Astrocyte (in vitro differentiated cells and primary cell): ENCODE data around the gene KNDC1. TPM values are rescaled to one million over a fixed set of nuclear protein-coding genes. Genes with fewer than 3 reads are reported as not detected.
A peak's percentile ranks its signal among the peaks of the same experiment; 100 is the strongest.

Experiments
- DNase-seq: peaks from one replicate; pipeline ENCODE4 v3.0.0-alpha.2; 2010; ENCODE audit warnings: low read depth
- FAIRE-seq: peaks from 2 replicates; lab custom pipeline; 2011; peaks lifted over from hg19 to GRCh38; lab: Jason Lieb, UNC
- H2AFZ ChIP-seq: 2 replicates; pipeline ENCODE4 v1.6.0; 2012; ENCODE audit warnings: low read depth, low read length, inconsistent platforms
- H3K27ac ChIP-seq: 2 replicates; pipeline ENCODE4 v1.5.1; 2011; ENCODE audit warnings: low read depth, low read length, inconsistent platforms
- H3K27me3 ChIP-seq: 2 replicates; pipeline ENCODE4 v1.6.0; 2011; ENCODE audit warnings: low read length, inconsistent platforms; ENCODE audit not compliant: insufficient read depth
- H3K36me3 ChIP-seq: 2 replicates; pipeline ENCODE4 v1.5.1; 2011; ENCODE audit warnings: low read length, inconsistent platforms; ENCODE audit not compliant: insufficient read depth
- H3K4me1 ChIP-seq: 2 replicates; pipeline ENCODE4 v1.5.1; 2011; ENCODE audit warnings: low read length, inconsistent platforms; ENCODE audit not compliant: insufficient read depth
- H3K4me2 ChIP-seq: 2 replicates; pipeline ENCODE4 v1.6.0; 2012; ENCODE audit warnings: low read length, inconsistent platforms
- H3K4me3 ChIP-seq: 2 replicates; pipeline ENCODE4 v1.5.1; 2011; ENCODE audit warnings: low read depth, mild to moderate bottlenecking, low read length, inconsistent platforms; ENCODE audit not compliant: insufficient read depth
- H3K79me2 ChIP-seq: 2 replicates; pipeline ENCODE4 v1.6.0; 2012; ENCODE audit warnings: mild to moderate bottlenecking, low read length, inconsistent platforms; ENCODE audit not compliant: insufficient read depth
- H3K9ac ChIP-seq: 2 replicates; pipeline ENCODE4 v1.6.0; 2012; ENCODE audit warnings: mild to moderate bottlenecking, low read length, inconsistent platforms
- H3K9me3 ChIP-seq: 2 replicates; pipeline ENCODE4 v1.5.1; 2012; ENCODE audit warnings: low read depth, mild to moderate bottlenecking, low read length, inconsistent platforms; ENCODE audit not compliant: insufficient read depth
- H4K20me1 ChIP-seq: 2 replicates; pipeline ENCODE4 v1.6.0; 2012; ENCODE audit warnings: low read length, inconsistent platforms; ENCODE audit not compliant: insufficient read depth
- H3K27ac Mint-ChIP-seq: one replicate; pipeline ENCODE4 v1.8.0; 2021; ENCODE audit warnings: mild to moderate bottlenecking, mixed read lengths; ENCODE audit not compliant: unreplicated experiment
- H3K27me3 Mint-ChIP-seq: one replicate; pipeline ENCODE4 v1.8.0; 2021; ENCODE audit warnings: low read depth, mixed read lengths; ENCODE audit not compliant: unreplicated experiment
- H3K36me3 Mint-ChIP-seq: one replicate; pipeline ENCODE4 v1.8.0; 2021; ENCODE audit warnings: low read depth, mixed read lengths; ENCODE audit not compliant: unreplicated experiment
- H3K4me1 Mint-ChIP-seq: one replicate; pipeline ENCODE4 v1.8.0; 2021; ENCODE audit warnings: low read depth, mixed read lengths; ENCODE audit not compliant: unreplicated experiment
- H3K4me3 Mint-ChIP-seq: one replicate; pipeline ENCODE4 v1.8.0; 2021; ENCODE audit warnings: mild to moderate bottlenecking, moderate library complexity, mixed read lengths; ENCODE audit not compliant: unreplicated experiment
- H3K9me3 Mint-ChIP-seq: one replicate; pipeline ENCODE4 v1.8.0; 2021; ENCODE audit warnings: mild to moderate bottlenecking, mixed read lengths; ENCODE audit not compliant: unreplicated experiment
- EZH2 ChIP-seq: IDR thresholded peaks from 2 replicates; pipeline ENCODE4 v1.6.1; 2012; ENCODE audit warnings: mild to moderate bottlenecking, low read length, inconsistent platforms; ENCODE audit not compliant: insufficient read depth
- total RNA-seq: library from RNA; stranded (reverse); gene quantifications from 2 replicates; pipeline ENCODE4 v1.2.1, GENCODE V29; 2021
- TF ChIP-seq, protein P1 (sequence below): IDR thresholded peaks from 2 replicates; pipeline ENCODE4 v1.5.1; 2011; ENCODE audit warnings: low read depth, mild to moderate bottlenecking, inconsistent platforms, low read length, moderate library complexity; ENCODE audit not compliant: insufficient read depth

KNDC1 gene
- total RNA-seq, 1 donor from 2014 or later = 2.6 TPM

- H3K27ac Mint-ChIP-seq = no peak overlapping the region
- Histone ChIP-seq H3K27ac (no peak overlapping the region), H2AFZ (no peak overlapping the region), H3K4me2 (no peak overlapping the region), H3K4me1 (no peaks in the 10 kb centered on the region), H3K9ac (no peak overlapping the region), H3K27me3 (no peaks in the 10 kb centered on the region), H3K9me3 (no peaks in the 10 kb centered on the region), H4K20me1 (no peaks in the 10 kb centered on the region), H3K4me3 (no peak overlapping the region), H3K79me2 (no peaks in the 10 kb centered on the region), H3K36me3 (no peaks in the 10 kb centered on the region)
- H3K36me3 Mint-ChIP-seq = no peaks in the 10 kb centered on the region
- peaks cover 3% of the 10 kb centered on the region for H3K27me3 Mint-ChIP-seq
- H3K4me1 Mint-ChIP-seq = peaks cover 11% of the 10 kb centered on the region
- FAIRE-seq (no peak), DNase-seq (no peak)
- H3K9me3 Mint-ChIP-seq = no peaks in the 10 kb centered on the region
- TF ChIP-seq, protein P1, sequence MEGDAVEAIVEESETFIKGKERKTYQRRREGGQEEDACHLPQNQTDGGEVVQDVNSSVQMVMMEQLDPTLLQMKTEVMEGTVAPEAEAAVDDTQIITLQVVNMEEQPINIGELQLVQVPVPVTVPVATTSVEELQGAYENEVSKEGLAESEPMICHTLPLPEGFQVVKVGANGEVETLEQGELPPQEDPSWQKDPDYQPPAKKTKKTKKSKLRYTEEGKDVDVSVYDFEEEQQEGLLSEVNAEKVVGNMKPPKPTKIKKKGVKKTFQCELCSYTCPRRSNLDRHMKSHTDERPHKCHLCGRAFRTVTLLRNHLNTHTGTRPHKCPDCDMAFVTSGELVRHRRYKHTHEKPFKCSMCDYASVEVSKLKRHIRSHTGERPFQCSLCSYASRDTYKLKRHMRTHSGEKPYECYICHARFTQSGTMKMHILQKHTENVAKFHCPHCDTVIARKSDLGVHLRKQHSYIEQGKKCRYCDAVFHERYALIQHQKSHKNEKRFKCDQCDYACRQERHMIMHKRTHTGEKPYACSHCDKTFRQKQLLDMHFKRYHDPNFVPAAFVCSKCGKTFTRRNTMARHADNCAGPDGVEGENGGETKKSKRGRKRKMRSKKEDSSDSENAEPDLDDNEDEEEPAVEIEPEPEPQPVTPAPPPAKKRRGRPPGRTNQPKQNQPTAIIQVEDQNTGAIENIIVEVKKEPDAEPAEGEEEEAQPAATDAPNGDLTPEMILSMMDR = no peak
- no peak for TF ChIP-seq EZH2
- no peak overlapping the region for H3K4me3 Mint-ChIP-seq
These were observed 18.7 kb upstream of the KNDC1 start for GRCh38 chr10:133141144-133141957.

DNA sequence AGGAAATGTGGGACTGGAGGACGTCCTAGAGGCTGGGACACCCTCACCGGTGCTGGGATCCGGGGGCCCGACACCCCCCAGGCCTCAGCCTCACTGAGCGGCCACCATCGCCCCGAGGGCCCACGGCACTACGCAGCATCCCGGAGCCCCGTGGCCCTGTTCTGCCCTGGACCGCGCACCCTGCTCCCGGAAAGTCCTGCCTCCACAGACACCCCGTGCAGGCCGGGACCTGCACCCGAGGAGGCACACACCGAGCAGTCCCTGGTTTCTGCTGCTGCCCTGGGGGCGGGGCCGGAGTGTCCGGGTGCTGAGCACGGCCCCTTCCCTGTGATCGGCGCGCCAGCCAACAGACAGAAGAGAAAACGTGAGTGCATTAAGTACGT, 18.1 kb upstream of the KNDC1 start:
- Histone ChIP-seq H3K9ac (no peak overlapping the region), H3K4me1 (no peaks in the 10 kb centered on the region), H3K36me3 (no peaks in the 10 kb centered on the region), H3K4me3 (no peak overlapping the region), H4K20me1 (no peaks in the 10 kb centered on the region), H3K27me3 (no peaks in the 10 kb centered on the region), H3K79me2 (no peaks in the 10 kb centered on the region), H2AFZ (no peak overlapping the region), H3K9me3 (no peaks in the 10 kb centered on the region), H3K27ac (no peak overlapping the region), H3K4me2 (no peak overlapping the region)
- H3K4me1 Mint-ChIP-seq = peaks cover 15% of the 10 kb centered on the region
- H3K4me3 Mint-ChIP-seq = no peak overlapping the region
- peaks cover 5% of the 10 kb centered on the region for H3K9me3 Mint-ChIP-seq
- TF ChIP-seq EZH2 = no peak
- TF ChIP-seq, protein P1 = no peak
- DNase-seq (no peak), FAIRE-seq (no peak)
- H3K36me3 Mint-ChIP-seq = no peaks in the 10 kb centered on the region
- no peak overlapping the region for H3K27ac Mint-ChIP-seq
- H3K27me3 Mint-ChIP-seq = peaks cover 3% of the 10 kb centered on the region

DNA sequence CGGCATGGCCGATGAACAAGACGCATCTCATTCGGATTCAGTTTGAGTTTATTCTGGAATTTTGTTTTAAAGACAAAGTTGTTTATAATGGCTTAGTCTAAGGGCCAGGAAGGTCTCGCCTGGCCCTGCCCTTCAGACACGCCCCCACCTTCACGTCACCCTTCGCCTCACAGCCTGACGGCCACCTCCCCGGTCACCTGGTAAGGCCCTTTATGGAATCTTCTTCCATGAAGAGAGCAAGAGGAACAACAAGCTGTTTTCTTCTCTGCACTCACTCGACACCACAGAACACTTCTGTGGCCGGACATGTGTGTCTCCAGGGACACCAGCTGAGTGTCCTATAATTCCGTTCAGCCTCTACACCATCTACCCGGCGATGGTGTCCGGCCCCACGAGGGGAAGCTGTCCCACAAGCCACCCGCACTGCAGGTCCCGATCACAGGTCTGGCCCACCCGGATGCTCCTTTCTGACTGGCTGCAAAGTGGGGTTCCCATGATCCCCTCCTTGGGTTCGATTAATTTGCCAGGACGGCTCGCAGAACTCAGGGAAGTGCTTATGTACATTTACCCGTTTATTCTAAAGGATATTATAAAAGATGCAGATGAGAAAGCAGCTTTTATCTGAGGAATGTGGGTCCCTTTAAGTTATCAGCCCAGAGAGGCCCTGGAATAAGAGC, 17.4 kb upstream of the KNDC1 start:
- peaks cover 15% of the 10 kb centered on the region for H3K4me1 Mint-ChIP-seq
- no peak for DNase-seq
- H3K36me3 Mint-ChIP-seq = no peaks in the 10 kb centered on the region
- Histone ChIP-seq H3K79me2 (no peaks in the 10 kb centered on the region), H3K9ac (no peak overlapping the region), H2AFZ (no peak overlapping the region), H3K36me3 (no peaks in the 10 kb centered on the region), H3K4me2 (no peak overlapping the region), H3K4me3 (no peak overlapping the region), H3K4me1 (no peaks in the 10 kb centered on the region), H3K27ac (no peak overlapping the region), H3K9me3 (no peaks in the 10 kb centered on the region), H3K27me3 (no peaks in the 10 kb centered on the region), H4K20me1 (no peaks in the 10 kb centered on the region)
- no peak for TF ChIP-seq EZH2
- TF ChIP-seq, protein P1 = no peak
- H3K9me3 Mint-ChIP-seq = peaks cover 10% of the 10 kb centered on the region
- H3K27me3 Mint-ChIP-seq = peaks cover 3% of the 10 kb centered on the region
- H3K4me3 Mint-ChIP-seq = no peak overlapping the region
- no peak for FAIRE-seq
- peak overlapping the region; percentile 63 for H3K27ac Mint-ChIP-seq
